AG09309 (cell line): Measurements from ENCODE around the gene PLA2G4C.

Experiments
- DNase-seq: peaks from one replicate; pipeline ENCODE4 v3.0.0-alpha.2; 2010; ENCODE audit warnings: low read depth
- H3K4me3 ChIP-seq: 2 replicates; pipeline ENCODE4 v1.5.1; 2011; ENCODE audit warnings: mild to moderate bottlenecking, low read depth, low read length, moderate library complexity; ENCODE audit not compliant: control insufficient read depth
- CTCF ChIP-seq: IDR thresholded peaks from 2 replicates; pipeline ENCODE4 v1.5.1; 2011; ENCODE audit warnings: mild to moderate bottlenecking, low read depth, low read length, inconsistent platforms; ENCODE audit not compliant: insufficient read depth, control insufficient read depth; ENCODE audit errors: missing control alignments

PLA2G4C gene

GRCh38 chr19:48118131-48118517 is 7.5 kb upstream of the PLA2G4C start:
- no peak for DNase-seq
- H3K4me3 ChIP-seq = no peak overlapping the region
- TF ChIP-seq CTCF = no peak

GRCh38 chr19:48117515-48118130 is 7.0 kb upstream of the PLA2G4C start:
- TF ChIP-seq CTCF = no peak
- no peak overlapping the region for H3K4me3 ChIP-seq
- DNase-seq = no peak

GRCh38 chr19:48113190-48113917 is 2.7 kb upstream of the PLA2G4C start:
- no peak for TF ChIP-seq CTCF
- no peak for DNase-seq
- H3K4me3 ChIP-seq = no peak overlapping the region

GRCh38 chr19:48111280-48111679 is 663 bp upstream of the PLA2G4C start:
- no peak for DNase-seq
- no peak for TF ChIP-seq CTCF
- no peak overlapping the region for H3K4me3 ChIP-seq

GRCh38 chr19:48108997-48109782 is 1.4 kb downstream of the PLA2G4C start:
- H3K4me3 ChIP-seq = no peak overlapping the region
- no peak for DNase-seq
- no peak for TF ChIP-seq CTCF

GRCh38 chr19:48103922-48104321 is 6.7 kb downstream of the PLA2G4C start:
- no peak for TF ChIP-seq CTCF
- H3K4me3 ChIP-seq = no peak overlapping the region
- no peak for DNase-seq
